ENCODE results near the gene PRTN3. TPM values are rescaled to one million over a fixed set of nuclear protein-coding genes. Genes with fewer than 3 reads are reported as not detected.

PRTN3 gene
- total RNA-seq, 1 donor = not detected

DNA sequence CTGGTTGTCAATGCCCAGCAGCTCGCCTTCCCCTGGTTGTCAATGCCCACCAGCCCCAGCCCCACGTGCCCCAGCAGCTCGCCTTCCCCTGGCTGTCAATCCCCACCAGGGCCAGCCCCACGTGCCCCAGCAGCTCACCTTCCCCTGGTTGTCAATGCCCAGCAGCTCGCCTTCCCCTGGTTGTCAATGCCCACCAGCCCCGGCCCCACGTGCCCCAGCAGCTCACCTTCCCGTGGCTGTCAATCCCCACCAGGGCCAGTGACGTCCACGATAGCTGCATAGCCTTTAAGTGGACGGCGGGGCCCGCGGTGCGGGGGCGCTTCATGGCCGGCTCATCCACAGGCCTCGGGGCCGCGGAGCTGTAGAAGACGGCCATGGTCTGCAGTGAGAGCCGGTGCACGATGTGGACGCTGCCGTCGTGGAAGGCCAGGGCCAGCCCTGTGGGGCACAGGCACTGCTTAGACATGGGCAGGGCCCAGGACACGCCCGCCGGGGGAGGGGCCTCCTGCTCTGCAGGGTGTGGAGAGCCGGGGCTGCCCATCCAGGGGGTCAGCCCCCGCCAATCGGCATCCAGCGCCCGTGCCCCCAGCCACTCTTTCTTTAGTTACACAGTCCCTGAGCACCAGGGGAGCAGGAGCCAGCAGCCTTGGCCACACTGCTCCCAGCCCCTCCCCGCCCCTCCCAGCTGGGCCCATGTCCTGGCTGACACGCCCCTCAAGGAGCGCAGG, 39.1 kb downstream of the PRTN3 start:
- TF ChIP-seq, protein P1, sequence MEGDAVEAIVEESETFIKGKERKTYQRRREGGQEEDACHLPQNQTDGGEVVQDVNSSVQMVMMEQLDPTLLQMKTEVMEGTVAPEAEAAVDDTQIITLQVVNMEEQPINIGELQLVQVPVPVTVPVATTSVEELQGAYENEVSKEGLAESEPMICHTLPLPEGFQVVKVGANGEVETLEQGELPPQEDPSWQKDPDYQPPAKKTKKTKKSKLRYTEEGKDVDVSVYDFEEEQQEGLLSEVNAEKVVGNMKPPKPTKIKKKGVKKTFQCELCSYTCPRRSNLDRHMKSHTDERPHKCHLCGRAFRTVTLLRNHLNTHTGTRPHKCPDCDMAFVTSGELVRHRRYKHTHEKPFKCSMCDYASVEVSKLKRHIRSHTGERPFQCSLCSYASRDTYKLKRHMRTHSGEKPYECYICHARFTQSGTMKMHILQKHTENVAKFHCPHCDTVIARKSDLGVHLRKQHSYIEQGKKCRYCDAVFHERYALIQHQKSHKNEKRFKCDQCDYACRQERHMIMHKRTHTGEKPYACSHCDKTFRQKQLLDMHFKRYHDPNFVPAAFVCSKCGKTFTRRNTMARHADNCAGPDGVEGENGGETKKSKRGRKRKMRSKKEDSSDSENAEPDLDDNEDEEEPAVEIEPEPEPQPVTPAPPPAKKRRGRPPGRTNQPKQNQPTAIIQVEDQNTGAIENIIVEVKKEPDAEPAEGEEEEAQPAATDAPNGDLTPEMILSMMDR (IDR thresholded peaks at IDR 0.05; ENCODE audit: extremely low read depth, low read depth, low read length) = no peak
- no peak overlapping the region for H2AFZ ChIP-seq (ENCODE audit: low read length)

GRCh38 chr19:881385-882071, 40.7 kb downstream of the PRTN3 start:
- TF ChIP-seq, protein P1 (IDR thresholded peaks at IDR 0.05; ENCODE audit: extremely low read depth, low read depth, low read length) = no peak
- DNase-seq (ENCODE audit: insufficient read length, low spot score, missing footprints) = no peak
- Histone ChIP-seq H3K9me3 (ENCODE audit: low read depth, low read length) (no peaks in the 10 kb centered on the region), H2AFZ (ENCODE audit: low read length) (no peak overlapping the region), H3K79me2 (ENCODE audit: insufficient read depth, low read length) (no peaks in the 10 kb centered on the region), H3K4me1 (ENCODE audit: insufficient read depth, low read length) (no peaks in the 10 kb centered on the region), H3K27ac (ENCODE audit: low read depth, low read length) (no peak overlapping the region), H3K36me3 (ENCODE audit: insufficient read depth, low read length) (peaks cover 33% of the 10 kb centered on the region), H4K20me1 (ENCODE audit: insufficient read depth, low read length) (no peaks in the 10 kb centered on the region), H3K27me3 (ENCODE audit: insufficient read depth, low read length) (no peaks in the 10 kb centered on the region), H3K4me2 (ENCODE audit: insufficient read depth, low read length) (no peak overlapping the region), H3K4me3 (ENCODE audit: insufficient read depth, low read length) (no peak overlapping the region)

More for the DNA sequence above, 39.1 kb downstream of the PRTN3 start:
- no peak for DNase-seq (ENCODE audit: insufficient read length, low spot score, missing footprints)
- Histone ChIP-seq H3K36me3 (ENCODE audit: insufficient read depth, low read length) (peaks cover 24% of the 10 kb centered on the region), H3K4me1 (ENCODE audit: insufficient read depth, low read length) (no peaks in the 10 kb centered on the region), H4K20me1 (ENCODE audit: insufficient read depth, low read length) (no peaks in the 10 kb centered on the region), H3K79me2 (ENCODE audit: insufficient read depth, low read length) (no peaks in the 10 kb centered on the region), H3K4me3 (ENCODE audit: insufficient read depth, low read length) (no peak overlapping the region), H3K4me2 (ENCODE audit: insufficient read depth, low read length) (no peak overlapping the region), H3K27me3 (ENCODE audit: insufficient read depth, low read length) (no peaks in the 10 kb centered on the region), H3K27ac (ENCODE audit: low read depth, low read length) (no peak overlapping the region), H3K9me3 (ENCODE audit: low read depth, low read length) (no peaks in the 10 kb centered on the region)

DNA sequence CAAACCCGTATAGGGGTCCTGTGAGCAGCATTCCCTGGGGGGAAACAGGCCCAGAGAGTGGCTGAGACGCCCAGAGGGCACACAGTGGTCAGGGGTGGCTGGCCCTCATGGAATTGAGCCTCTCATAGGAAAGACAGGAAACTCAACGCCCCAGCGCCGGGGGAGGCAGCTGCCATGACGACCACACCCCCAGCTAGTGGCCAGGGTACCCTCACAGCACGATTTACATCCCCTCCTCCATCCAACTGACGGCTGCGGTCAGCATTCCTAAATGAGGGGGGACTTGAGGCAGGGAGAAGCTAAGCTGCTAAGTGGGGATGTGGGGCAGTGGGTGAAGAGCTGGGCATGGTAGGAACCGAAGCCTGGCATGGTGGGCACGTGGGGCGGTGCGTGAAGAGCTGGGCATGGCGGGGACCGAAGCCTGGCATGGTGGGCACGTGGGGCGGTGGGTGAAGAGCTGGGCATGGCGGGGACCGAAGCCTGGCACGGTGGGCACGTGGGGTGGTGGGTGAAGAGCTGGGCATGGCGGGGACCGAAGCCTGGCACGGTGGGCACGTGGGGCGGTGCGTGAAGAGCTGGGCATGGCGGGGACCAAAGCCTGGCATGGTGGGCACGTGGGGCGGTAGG, 42.2 kb downstream of the PRTN3 start:
- peaks cover 36% of the 10 kb centered on the region for H3K36me3 ChIP-seq (ENCODE audit: insufficient read depth, low read length)
- TF ChIP-seq, protein P1 (IDR thresholded peaks at IDR 0.05; ENCODE audit: extremely low read depth, low read depth, low read length) = no peak

More for the DNA sequence above, 42.2 kb downstream of the PRTN3 start:
- H4K20me1 ChIP-seq (ENCODE audit: insufficient read depth, low read length) = no peaks in the 10 kb centered on the region
- no peaks in the 10 kb centered on the region for H3K4me1 ChIP-seq (ENCODE audit: insufficient read depth, low read length)
- H3K4me3 ChIP-seq (ENCODE audit: insufficient read depth, low read length) = no peak overlapping the region
- no peaks in the 10 kb centered on the region for H3K9me3 ChIP-seq (ENCODE audit: low read depth, low read length)
- no peaks in the 10 kb centered on the region for H3K79me2 ChIP-seq (ENCODE audit: insufficient read depth, low read length)
- no peaks in the 10 kb centered on the region for H3K27me3 ChIP-seq (ENCODE audit: insufficient read depth, low read length)
- no peak for DNase-seq (ENCODE audit: insufficient read length, low spot score, missing footprints)
- H3K27ac ChIP-seq (ENCODE audit: low read depth, low read length) = no peak overlapping the region
- no peak overlapping the region for H2AFZ ChIP-seq (ENCODE audit: low read length)
- no peak overlapping the region for H3K4me2 ChIP-seq (ENCODE audit: insufficient read depth, low read length)
